OCI-LY3 (cell line): ENCODE results near the gene CAMTA1.

Source experiments
- CTCF ChIP-seq: fragments of 200-600, 300-600 bp; sonication (generic); IDR thresholded peaks from 2 replicates; pipeline ENCODE4 v1.5.1; 2014; ENCODE audit warnings: antibody characterized with exemption, low read length, low read depth
- EZH2phosphoT487 ChIP-seq: fragments of 200-600 bp; shearing (Covaris generic); IDR thresholded peaks from 2 replicates; pipeline ENCODE4 v1.6.1; 2018; ENCODE audit warnings: antibody characterized with exemption, mixed run types, low read depth

DNA sequence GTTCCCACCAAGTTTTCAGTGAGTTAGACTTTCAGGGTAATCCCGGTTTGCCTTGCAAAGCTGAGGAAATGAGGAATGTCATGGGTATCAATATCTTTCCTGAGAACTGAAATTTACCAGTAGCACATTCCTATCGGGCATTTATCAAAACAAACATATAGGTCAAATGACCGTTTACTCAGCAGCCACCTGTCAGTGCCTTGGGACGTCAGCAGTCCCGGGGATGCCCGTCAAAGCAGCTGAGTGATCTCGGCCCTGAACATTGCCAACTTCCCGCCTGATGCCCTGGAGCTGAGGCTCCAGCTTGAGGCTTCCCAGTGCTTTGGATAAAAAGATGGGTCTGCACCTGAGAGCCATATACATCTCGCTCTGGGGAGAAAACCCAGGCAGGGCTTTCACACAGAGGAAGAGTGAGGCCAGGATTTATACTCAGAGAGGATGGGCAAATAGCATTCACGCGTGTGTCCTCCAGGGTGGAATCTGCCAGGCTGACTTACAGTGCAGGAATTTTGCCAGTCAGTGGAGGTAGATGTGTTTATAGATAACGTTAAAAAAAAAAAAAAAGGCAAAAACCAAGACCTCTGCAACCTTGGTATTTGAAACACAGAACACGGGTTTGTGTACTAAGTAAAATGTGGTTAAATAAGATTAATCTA lies 550.1 kb downstream of the CAMTA1 start:
- TF ChIP-seq CTCF (no peak), EZH2phosphoT487 (no peak)
